Dendritic cell treated with granulocyte-macrophage colony-stimulating factor and Interleukin-4, amounts not matched to agents 40 ng/mL and 50 ng/mL, for 4 days (primary cell): ENCODE results near the gene LY9.
A peak's percentile ranks its signal among the peaks of the same experiment; 100 is the strongest.

ENCODE experiments used
- H3K27ac Mint-ChIP-seq: one replicate; pipeline ENCODE4 v1.8.0; 2022; ENCODE audit warnings: mild to moderate bottlenecking, mixed read lengths
- H3K27me3 Mint-ChIP-seq: one replicate; pipeline ENCODE4 v1.8.0; 2022; ENCODE audit warnings: mild to moderate bottlenecking, mixed read lengths
- H3K36me3 Mint-ChIP-seq: one replicate; pipeline ENCODE4 v1.8.0; 2022; ENCODE audit warnings: low read depth, mixed read lengths
- H3K4me1 Mint-ChIP-seq: one replicate; pipeline ENCODE4 v1.8.0; 2022; ENCODE audit warnings: low read depth, mixed read lengths
- H3K4me3 Mint-ChIP-seq: one replicate; pipeline ENCODE4 v1.8.0; 2022; ENCODE audit warnings: mild to moderate bottlenecking, moderate library complexity, mixed read lengths
- H3K9me3 Mint-ChIP-seq: one replicate; pipeline ENCODE4 v1.8.0; 2022; ENCODE audit warnings: mixed read lengths
- intact Hi-C: fragments of 100-400 bp; cut with micrococcal nuclease; formaldehyde crosslinking; loops from one replicate; pipeline ENCODE4 v1.15.0; 2022

The LY9 gene, protein sequence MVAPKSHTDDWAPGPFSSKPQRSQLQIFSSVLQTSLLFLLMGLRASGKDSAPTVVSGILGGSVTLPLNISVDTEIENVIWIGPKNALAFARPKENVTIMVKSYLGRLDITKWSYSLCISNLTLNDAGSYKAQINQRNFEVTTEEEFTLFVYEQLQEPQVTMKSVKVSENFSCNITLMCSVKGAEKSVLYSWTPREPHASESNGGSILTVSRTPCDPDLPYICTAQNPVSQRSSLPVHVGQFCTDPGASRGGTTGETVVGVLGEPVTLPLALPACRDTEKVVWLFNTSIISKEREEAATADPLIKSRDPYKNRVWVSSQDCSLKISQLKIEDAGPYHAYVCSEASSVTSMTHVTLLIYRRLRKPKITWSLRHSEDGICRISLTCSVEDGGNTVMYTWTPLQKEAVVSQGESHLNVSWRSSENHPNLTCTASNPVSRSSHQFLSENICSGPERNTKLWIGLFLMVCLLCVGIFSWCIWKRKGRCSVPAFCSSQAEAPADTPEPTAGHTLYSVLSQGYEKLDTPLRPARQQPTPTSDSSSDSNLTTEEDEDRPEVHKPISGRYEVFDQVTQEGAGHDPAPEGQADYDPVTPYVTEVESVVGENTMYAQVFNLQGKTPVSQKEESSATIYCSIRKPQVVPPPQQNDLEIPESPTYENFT

DNA sequence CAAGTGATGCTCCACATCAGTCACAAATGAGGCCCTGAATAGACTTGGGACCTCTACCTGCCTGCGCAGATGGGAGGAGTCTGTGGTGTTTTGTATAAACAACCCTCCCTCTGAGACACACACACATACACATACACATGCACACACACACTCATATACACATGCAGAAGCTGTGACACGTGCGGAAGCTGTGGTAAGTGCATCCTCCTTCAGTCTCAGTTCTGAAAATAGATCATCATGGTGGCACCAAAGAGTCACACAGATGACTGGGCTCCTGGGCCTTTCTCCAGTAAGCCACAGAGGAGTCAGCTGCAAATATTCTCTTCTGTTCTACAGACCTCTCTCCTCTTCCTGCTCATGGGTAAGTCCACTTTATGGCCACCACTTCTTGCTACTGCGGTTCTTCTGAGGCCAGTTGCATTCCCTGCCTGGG lies at the start of gene LY9:
Gene LY9, plus strand, starts transcription at position 224 of the 433 bp plus-strand sequence. Its CDS starts 14 bp downstream, at position 238.
- intact Hi-C loops, result no loop called here
- Mint-ChIP-seq H3K9me3 (no peaks in the 10 kb centered on the region), H3K4me3 (no peak within 1 kb of the TSS), H3K36me3 (no peaks in the 10 kb centered on the region), H3K27ac (peak within 1 kb of the TSS; percentile 82), H3K4me1 (peaks cover 23% of the 10 kb centered on the region), H3K27me3 (no peaks in the 10 kb centered on the region)

DNA sequence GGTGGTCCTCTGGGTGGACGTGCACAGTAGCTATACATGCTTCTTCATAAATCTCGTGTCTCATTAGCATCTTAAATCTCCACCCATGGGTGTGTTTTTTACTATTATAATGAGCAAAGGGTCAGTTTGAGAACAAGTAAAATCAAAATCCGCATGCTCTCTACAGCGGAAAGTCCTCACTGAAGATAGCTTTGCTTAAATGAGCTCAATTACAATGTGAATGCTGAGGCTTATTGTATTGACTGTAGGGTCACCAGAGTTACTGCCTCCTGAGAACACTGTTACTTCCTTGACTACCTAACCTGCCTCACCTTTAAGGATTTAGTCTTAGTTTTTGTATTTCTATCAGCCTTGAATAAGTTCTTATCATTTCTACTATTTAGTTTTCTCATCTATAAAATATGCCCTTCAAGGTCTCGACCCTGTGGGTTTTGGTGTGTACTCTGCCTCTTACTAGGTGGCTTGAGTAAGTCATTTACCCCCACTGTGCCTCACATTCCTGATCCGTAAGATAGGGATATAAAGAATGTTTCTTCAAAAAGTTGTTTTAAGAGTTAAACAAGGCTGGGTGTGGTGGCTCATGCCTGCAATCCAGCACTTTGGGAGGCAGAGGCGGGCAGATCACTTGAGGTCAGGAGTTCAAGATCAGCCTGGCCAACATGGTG lies 49.0 kb upstream of the LY9 start:
- H3K4me3 Mint-ChIP-seq, result no peak overlapping the region
- intact Hi-C loops, result no loop called here
- no peaks in the 10 kb centered on the region for H3K36me3 Mint-ChIP-seq
- H3K9me3 Mint-ChIP-seq, result no peaks in the 10 kb centered on the region
- peaks cover 2% of the 10 kb centered on the region for H3K27me3 Mint-ChIP-seq
- H3K27ac Mint-ChIP-seq, result no peak overlapping the region
- H3K4me1 Mint-ChIP-seq, result peaks cover 56% of the 10 kb centered on the region

DNA sequence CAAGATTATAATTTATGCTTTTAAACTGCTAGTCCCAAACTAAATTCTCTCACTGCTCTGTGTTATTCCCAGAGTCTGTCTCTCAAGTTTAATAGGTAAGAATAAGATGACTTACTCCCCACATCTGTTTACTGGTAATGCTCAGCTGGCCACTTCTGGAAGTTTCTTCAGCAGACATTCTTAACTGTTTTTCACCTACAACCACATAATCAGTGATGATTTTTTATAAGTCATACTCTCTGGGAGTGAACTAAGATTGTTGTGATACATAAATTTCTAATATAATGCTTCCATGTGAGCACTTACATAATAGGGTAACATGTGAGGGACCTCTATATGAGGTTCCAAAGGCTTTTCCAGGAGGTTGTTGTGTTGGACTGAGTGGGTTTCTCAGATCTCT lies 48.3 kb upstream of the LY9 start:
- no peak overlapping the region for H3K4me3 Mint-ChIP-seq
- no peaks in the 10 kb centered on the region for H3K9me3 Mint-ChIP-seq
- intact Hi-C loops, result no loop called here
- H3K4me1 Mint-ChIP-seq, result peaks cover 49% of the 10 kb centered on the region
- H3K27me3 Mint-ChIP-seq, result peaks cover 2% of the 10 kb centered on the region
- H3K27ac Mint-ChIP-seq, result no peak overlapping the region
- no peaks in the 10 kb centered on the region for H3K36me3 Mint-ChIP-seq

DNA sequence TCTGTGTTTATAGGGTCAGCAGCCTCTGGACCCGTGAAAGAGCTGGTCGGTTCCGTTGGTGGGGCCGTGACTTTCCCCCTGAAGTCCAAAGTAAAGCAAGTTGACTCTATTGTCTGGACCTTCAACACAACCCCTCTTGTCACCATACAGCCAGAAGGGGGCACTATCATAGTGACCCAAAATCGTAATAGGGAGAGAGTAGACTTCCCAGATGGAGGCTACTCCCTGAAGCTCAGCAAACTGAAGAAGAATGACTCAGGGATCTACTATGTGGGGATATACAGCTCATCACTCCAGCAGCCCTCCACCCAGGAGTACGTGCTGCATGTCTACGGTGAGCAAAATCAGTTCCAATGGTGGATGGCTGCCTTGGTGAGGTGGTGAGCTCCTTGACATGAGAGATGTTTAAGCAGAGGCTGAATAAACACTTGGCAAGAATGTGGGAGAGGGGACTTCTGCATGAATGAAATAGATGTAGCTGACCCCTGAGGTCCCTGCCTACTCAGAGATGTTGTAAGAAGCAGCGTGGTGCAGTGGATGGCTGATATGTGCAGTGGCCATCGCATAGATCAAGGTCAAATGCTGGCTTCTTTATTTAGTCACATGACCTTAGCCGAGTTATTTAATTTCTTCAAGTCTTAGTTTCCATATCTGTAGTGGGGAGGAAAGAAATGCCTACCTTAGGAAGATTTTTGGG lies 47.6 kb upstream of the LY9 start:
- Mint-ChIP-seq H3K36me3 (no peaks in the 10 kb centered on the region), H3K4me3 (no peak overlapping the region), H3K4me1 (peaks cover 43% of the 10 kb centered on the region), H3K9me3 (no peaks in the 10 kb centered on the region), H3K27me3 (peaks cover 4% of the 10 kb centered on the region), H3K27ac (peak overlapping the region; percentile 46)
- intact Hi-C loops, result no loop called here

DNA sequence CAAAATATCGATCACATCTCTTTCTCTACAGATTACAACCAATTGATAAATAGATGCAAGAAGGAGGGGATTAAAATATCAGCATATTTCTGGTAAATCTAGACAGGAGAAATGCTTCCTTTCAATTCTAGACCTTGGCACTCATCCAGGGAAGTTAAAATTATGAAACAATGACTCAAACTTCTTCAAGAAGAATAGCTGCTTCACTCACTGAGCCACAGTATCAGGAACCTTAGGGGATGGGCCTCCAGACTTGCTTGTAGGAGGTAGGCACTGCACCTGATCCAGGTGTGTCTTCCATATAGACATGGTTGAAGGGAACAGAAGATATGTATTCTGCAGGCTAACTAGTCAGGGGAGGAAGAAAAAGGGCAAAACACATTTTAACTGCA lies 47.1 kb upstream of the LY9 start:
- Mint-ChIP-seq H3K4me1 (peaks cover 37% of the 10 kb centered on the region), H3K9me3 (no peaks in the 10 kb centered on the region), H3K36me3 (no peaks in the 10 kb centered on the region), H3K27me3 (peaks cover 4% of the 10 kb centered on the region), H3K27ac (peak overlapping the region; percentile 39), H3K4me3 (no peak overlapping the region)
- intact Hi-C loops, result no loop called here

DNA sequence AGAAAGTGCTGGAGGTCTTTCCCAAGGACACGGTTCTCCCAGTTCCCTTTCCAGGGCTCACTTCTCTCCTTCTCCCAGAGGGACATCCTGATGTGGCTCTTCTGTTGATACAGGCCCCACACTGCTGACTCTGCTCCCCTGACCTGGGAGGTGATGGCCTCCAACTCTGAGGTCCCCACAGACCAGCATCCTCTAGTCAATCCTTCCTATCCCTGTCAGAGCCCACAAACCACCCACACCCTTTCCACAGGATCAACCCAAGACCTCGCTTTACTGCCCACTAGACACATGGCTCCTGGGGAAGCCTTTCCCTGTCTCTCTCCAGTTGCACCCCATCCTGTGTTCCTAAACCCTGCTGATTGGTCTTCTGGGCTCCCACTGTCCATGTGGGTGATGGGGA lies 45.4 kb upstream of the LY9 start:
- Mint-ChIP-seq H3K27ac (no peak overlapping the region), H3K27me3 (peaks cover 4% of the 10 kb centered on the region), H3K9me3 (no peaks in the 10 kb centered on the region), H3K36me3 (no peaks in the 10 kb centered on the region), H3K4me3 (no peak overlapping the region), H3K4me1 (peaks cover 24% of the 10 kb centered on the region)
- intact Hi-C loops, result no loop called here

DNA sequence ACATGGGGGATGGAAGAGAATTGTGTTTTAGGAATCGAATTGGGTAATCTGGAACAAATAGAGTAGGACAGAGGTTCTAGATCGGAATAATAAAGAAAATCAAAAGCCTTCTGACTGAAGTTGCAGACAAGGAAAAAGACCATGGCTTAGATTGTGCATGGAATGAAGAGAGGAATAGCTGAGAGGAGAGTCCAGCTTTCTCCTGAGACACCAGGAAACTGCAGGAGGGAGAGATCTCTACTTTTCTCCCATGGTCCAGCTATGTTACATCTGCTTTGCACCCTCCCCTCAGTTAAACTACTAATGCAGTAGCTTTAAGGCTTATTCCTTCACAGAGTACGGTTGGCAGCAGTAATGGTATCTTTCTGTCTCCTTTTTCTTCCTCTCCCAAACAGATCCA lies 43.6 kb upstream of the LY9 start:
- Mint-ChIP-seq H3K27ac (no peak overlapping the region), H3K4me1 (peaks cover 24% of the 10 kb centered on the region), H3K36me3 (no peaks in the 10 kb centered on the region), H3K27me3 (peaks cover 7% of the 10 kb centered on the region), H3K4me3 (no peak overlapping the region), H3K9me3 (no peaks in the 10 kb centered on the region)
- intact Hi-C loops, result no loop called here

DNA sequence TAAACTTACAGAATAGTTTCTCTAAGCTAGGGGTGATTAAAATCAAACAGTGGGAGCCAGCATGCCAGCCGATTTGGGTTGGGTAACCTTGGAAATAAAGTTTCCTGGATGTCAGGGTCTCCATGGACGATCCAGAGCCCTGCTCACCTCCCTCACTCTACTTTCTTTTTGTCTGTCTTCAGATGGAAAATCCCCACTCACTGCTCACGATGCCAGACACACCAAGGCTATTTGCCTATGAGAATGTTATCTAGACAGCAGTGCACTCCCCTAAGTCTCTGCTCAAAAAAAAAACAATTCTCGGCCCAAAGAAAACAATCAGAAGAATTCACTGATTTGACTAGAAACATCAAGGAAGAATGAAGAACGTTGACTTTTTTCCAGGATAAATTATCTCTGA lies 43.0 kb upstream of the LY9 start:
- peaks cover 7% of the 10 kb centered on the region for H3K27me3 Mint-ChIP-seq
- H3K27ac Mint-ChIP-seq, result no peak overlapping the region

DNA sequence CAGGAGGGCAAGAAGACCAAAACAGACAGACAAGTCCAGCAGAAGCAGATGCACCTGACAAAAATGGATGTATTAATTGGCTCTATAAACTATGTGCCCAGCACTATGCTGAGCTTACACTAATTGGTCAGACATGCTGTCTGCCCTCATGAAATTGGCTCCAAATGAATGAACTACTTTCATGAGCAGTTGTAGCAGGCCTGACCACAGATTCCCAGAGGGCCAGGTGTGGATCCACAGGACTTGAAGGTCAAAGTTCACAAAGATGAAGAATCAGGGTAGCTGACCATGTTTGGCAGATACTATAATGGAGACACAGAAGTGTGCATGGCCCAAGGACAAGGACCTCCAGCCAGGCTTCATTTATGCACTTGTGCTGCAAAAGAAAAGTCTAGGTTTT lies 42.4 kb upstream of the LY9 start:
- peaks cover 16% of the 10 kb centered on the region for H3K4me1 Mint-ChIP-seq
- no peaks in the 10 kb centered on the region for H3K9me3 Mint-ChIP-seq
- no peak overlapping the region for H3K4me3 Mint-ChIP-seq
- no peak overlapping the region for H3K27ac Mint-ChIP-seq
- no peaks in the 10 kb centered on the region for H3K36me3 Mint-ChIP-seq
- intact Hi-C loops, result no loop called here
- peaks cover 7% of the 10 kb centered on the region for H3K27me3 Mint-ChIP-seq

More for the DNA sequence above, 43.0 kb upstream of the LY9 start:
- Mint-ChIP-seq H3K36me3 (no peaks in the 10 kb centered on the region), H3K4me1 (peaks cover 23% of the 10 kb centered on the region), H3K4me3 (no peak overlapping the region), H3K9me3 (no peaks in the 10 kb centered on the region)
- intact Hi-C loops, result no loop called here

DNA sequence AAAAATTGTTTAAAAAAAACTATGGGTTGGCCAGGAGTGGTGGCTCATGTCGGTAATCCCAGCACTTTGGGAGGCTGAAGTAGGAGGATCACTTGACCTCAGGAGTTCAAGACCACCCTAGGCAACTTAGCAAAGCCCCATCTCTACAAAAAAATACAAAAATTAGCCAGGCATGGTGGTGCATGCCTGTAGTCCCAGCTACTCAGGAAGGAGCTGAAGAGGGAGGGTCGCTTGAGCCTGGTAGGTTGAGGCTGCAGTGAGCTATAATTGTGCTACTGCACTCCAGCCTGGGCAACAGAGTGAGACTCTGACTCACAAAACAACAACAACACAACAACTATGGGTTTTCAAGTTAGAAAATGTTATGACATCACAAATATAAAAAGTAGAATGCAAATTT lies 40.5 kb upstream of the LY9 start:
- Mint-ChIP-seq H3K36me3 (no peaks in the 10 kb centered on the region), H3K4me1 (peaks cover 7% of the 10 kb centered on the region), H3K4me3 (no peak overlapping the region), H3K9me3 (no peaks in the 10 kb centered on the region), H3K27me3 (peaks cover 7% of the 10 kb centered on the region), H3K27ac (no peak overlapping the region)
- intact Hi-C loops, result no loop called here

DNA sequence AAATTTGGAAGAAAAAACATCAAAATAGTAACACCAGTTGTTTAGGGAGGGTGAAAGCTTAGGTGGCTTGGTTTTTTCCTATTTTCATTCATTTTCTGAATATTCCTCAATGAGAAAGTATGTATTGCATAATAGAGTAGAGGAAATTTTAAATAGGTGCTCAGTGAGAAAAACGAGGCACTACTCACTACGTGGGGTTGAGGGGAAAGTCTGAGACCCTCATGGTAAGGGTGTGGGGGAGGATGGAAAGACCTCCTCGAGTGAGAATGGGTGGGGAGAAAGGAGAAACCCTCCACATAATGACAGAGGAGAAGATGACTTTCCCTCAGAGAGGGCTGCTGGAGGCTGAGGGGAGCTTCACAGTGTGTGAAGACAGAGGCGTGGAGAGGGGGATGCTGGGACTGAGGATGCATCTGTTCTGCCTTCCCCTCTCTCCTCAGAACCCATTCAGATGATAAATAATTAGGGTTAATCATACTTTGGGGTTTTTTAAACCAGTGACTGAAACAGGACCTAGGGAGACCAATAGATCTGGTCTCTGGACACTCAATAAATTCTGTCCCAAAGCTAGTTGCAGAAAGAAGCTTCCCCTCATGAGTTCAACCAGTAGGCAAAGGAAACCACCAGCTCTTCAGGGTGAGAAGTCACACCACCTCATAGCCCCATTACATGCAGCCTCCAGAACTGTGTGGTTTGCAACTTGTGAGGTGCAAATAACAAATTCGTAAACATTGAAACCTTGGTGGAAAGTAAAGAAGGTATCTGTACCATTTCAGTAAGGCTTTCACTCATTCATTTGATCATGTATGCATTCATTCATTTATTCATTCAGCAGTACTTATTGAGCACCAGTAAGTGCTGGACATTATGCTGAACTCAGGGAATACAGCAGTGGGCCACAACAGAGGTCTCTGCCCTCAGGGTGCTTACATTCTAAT lies 39.8 kb upstream of the LY9 start:
- peaks cover 5% of the 10 kb centered on the region for H3K27me3 Mint-ChIP-seq
- intact Hi-C loops, result no loop called here
- no peak overlapping the region for H3K27ac Mint-ChIP-seq
- no peak overlapping the region for H3K4me3 Mint-ChIP-seq
- no peaks in the 10 kb centered on the region for H3K9me3 Mint-ChIP-seq
- no peaks in the 10 kb centered on the region for H3K4me1 Mint-ChIP-seq
- H3K36me3 Mint-ChIP-seq, result no peaks in the 10 kb centered on the region

DNA sequence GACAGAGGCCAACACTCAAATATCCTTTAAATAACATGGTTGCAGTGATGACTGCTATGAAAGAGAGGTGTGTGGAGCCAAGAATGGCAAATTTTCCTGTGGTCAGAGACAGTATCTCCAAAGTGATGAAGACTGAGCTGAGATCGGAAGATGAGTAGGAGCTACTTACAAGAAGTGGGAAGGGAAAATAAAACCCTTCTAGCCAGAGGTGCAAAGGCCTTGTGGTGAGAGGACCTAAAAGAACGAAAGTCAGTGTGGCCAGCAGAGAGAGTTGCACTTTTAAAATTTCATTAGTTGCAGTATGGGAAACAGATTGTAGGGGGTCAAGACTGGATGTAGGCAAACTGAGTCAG lies 39.1 kb upstream of the LY9 start:
- H3K27me3 Mint-ChIP-seq, result peaks cover 5% of the 10 kb centered on the region
- no peaks in the 10 kb centered on the region for H3K36me3 Mint-ChIP-seq
- no peaks in the 10 kb centered on the region for H3K4me1 Mint-ChIP-seq
- H3K27ac Mint-ChIP-seq, result no peak overlapping the region
- H3K4me3 Mint-ChIP-seq, result no peak overlapping the region
- intact Hi-C loops, result no loop called here
- H3K9me3 Mint-ChIP-seq, result no peaks in the 10 kb centered on the region

DNA sequence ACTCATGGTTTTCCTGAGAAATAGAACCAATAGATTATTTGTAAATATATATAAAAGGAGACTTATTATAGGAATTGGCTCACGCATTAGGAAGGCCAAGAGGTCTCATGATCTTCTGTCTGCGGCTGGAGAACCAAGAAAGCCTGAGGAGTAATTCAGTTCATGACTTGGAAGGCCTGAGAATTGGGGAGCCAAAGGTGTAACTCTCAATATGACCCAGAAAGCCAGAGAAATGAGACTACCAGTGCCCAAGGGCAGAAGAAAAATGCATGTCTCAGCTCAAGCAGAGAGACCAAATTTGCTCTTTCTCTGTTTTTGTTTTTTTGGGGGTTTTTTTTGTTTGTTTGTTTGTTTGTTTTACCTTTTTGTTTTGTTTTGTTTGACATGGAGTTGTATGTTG lies 37.5 kb upstream of the LY9 start:
- Mint-ChIP-seq H3K27ac (no peak overlapping the region), H3K4me3 (no peak overlapping the region), H3K4me1 (no peaks in the 10 kb centered on the region), H3K27me3 (peaks cover 3% of the 10 kb centered on the region), H3K36me3 (no peaks in the 10 kb centered on the region), H3K9me3 (no peaks in the 10 kb centered on the region)
- intact Hi-C loops, result no loop called here
